ENCODE data around the gene FGF22. TPM values are rescaled to one million over a fixed set of nuclear protein-coding genes. Genes with fewer than 3 reads are reported as not detected.
"Not testable (repeated sequence)": the region's sequence is repeated elsewhere in the genome, so short reads cannot be mapped to it uniquely, and the experiment has no call there.

Gene FGF22
- total and polyA plus RNA-seq, 2 experiments from 2014 or later, result 0.70 TPM; not detected in 1

DNA sequence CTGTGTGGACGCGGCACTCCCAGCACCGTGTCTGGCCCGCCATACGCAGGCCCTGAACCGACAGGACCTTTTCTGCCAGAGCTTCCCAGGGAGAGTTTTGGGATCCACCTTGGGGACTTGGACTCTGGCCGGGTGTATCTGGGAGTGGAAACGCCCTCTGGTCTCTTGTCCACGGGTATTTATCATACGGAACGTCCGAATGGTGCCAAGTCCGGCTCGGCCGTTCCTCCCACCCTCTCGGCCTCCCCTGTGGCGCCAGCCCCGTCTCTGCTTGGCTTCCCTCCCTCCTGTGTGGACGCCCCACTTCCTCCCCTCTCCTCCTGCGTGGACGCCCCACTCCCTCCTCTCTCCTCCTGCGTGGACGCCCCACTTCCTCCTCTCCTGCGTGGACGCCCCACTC, 37.9 kb upstream of the FGF22 start:
- H3K36me3 ChIP-seq (replicated peaks; ENCODE audit: insufficient read depth, low read depth), result no peaks in the 10 kb centered on the region
- WGBS (ENCODE audit: low lambda C conversion rate, missing lambda C conversion rate), result 96% methylated on average over 10 of the region's 25 CpGs
- no peaks in the 10 kb centered on the region for H3K27me3 ChIP-seq
- no peaks in the 10 kb centered on the region for H4K20me1 ChIP-seq (ENCODE audit: insufficient read depth, poor library complexity, severe bottlenecking)
- no peak for DNase-seq (ENCODE audit: low spot score)
- H3K9me2 ChIP-seq (replicated peaks; ENCODE audit: insufficient read depth), result no peaks in the 10 kb centered on the region
- H3K4me1 ChIP-seq (ENCODE audit: insufficient read depth), result no peaks in the 10 kb centered on the region
- H3K9me3 ChIP-seq (ENCODE audit: low read depth), result no peaks in the 10 kb centered on the region
- no peak for TF ChIP-seq EZH2 (IDR thresholded peaks at IDR 0.05; ENCODE audit: borderline replicate concordance)
- TF ChIP-seq, protein P1, sequence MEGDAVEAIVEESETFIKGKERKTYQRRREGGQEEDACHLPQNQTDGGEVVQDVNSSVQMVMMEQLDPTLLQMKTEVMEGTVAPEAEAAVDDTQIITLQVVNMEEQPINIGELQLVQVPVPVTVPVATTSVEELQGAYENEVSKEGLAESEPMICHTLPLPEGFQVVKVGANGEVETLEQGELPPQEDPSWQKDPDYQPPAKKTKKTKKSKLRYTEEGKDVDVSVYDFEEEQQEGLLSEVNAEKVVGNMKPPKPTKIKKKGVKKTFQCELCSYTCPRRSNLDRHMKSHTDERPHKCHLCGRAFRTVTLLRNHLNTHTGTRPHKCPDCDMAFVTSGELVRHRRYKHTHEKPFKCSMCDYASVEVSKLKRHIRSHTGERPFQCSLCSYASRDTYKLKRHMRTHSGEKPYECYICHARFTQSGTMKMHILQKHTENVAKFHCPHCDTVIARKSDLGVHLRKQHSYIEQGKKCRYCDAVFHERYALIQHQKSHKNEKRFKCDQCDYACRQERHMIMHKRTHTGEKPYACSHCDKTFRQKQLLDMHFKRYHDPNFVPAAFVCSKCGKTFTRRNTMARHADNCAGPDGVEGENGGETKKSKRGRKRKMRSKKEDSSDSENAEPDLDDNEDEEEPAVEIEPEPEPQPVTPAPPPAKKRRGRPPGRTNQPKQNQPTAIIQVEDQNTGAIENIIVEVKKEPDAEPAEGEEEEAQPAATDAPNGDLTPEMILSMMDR (IDR thresholded peaks at IDR 0.05; ENCODE audit: poor library complexity), result no peak
- no peak for TF ChIP-seq EZH2phosphoT487 (IDR thresholded peaks at IDR 0.05; ENCODE audit: low read depth, severe bottlenecking, unreplicated experiment)
- H2AFZ ChIP-seq, result no peak overlapping the region
- no peak overlapping the region for H3K27ac ChIP-seq
- H3K4me2 ChIP-seq, result no peak overlapping the region
- no peaks in the 10 kb centered on the region for H3K79me2 ChIP-seq
- no peak overlapping the region for H3K4me3 ChIP-seq

DNA sequence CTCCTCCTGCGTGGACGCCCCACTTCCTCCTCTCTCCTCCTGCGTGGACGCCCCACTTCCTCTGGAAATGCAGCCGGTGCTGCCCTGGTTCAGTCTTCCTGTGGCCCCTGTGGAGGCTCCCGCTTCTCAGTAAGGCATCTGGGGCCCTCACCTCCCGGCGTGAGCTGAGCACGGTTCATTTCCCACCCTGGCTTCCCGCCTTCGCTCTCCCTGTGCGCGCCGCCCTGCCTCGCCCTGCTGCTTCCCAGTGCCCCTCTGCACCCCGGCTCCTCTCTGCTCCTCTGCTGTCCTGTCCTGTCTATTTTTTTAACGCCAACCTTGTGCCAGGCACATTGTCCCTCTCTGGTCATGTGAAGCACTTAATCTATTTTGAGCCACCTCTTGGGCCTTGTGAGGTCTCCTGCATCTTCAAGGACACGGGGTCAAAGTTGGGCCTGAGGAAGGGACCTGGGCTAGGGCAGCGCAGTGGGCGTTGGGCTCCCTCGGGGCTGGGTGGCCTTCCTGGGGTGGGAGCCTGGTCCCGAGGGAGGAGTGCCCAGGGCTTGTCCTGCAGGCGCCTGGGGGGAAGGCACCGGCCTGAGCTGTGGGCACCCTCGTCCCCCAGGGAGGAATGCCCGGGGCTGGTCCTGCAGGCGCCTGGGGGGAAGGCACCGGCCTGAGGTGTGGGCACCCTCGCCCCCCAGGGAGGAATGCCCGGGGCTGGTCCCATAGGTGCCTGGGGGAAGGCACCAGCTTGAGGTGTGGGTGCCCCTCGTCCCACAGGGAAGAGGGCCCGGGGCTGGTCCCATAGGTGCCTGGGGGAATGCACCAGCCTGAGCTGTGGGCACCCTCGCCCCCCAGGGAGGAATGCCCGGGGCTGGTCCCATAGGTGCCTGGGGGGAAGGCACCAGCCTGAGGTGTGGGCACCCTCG, 37.0 kb upstream of the FGF22 start:
- H2AFZ ChIP-seq, result no peak overlapping the region
- H3K36me3 ChIP-seq (replicated peaks; ENCODE audit: insufficient read depth, low read depth), result no peaks in the 10 kb centered on the region
- 96% methylated on average over 23 of the region's 35 CpGs for WGBS (ENCODE audit: low lambda C conversion rate, missing lambda C conversion rate)
- H3K4me2 ChIP-seq, result no peak overlapping the region
- TF ChIP-seq EZH2 (IDR thresholded peaks at IDR 0.05; ENCODE audit: borderline replicate concordance) (no peak), EZH2phosphoT487 (IDR thresholded peaks at IDR 0.05; ENCODE audit: low read depth, severe bottlenecking, unreplicated experiment) (no peak)
- TF ChIP-seq, protein P1 (IDR thresholded peaks at IDR 0.05; ENCODE audit: poor library complexity), result no peak
- H3K9me2 ChIP-seq (replicated peaks; ENCODE audit: insufficient read depth), result no peaks in the 10 kb centered on the region
- no peak overlapping the region for H3K4me3 ChIP-seq
- DNase-seq (ENCODE audit: low spot score), result no peak
- no peaks in the 10 kb centered on the region for H3K9me3 ChIP-seq (ENCODE audit: low read depth)
- H3K27me3 ChIP-seq, result no peaks in the 10 kb centered on the region
- no peak overlapping the region for H3K27ac ChIP-seq
- H4K20me1 ChIP-seq (ENCODE audit: insufficient read depth, poor library complexity, severe bottlenecking), result no peaks in the 10 kb centered on the region
- H3K79me2 ChIP-seq, result no peaks in the 10 kb centered on the region
- H3K4me1 ChIP-seq (ENCODE audit: insufficient read depth), result no peaks in the 10 kb centered on the region

DNA sequence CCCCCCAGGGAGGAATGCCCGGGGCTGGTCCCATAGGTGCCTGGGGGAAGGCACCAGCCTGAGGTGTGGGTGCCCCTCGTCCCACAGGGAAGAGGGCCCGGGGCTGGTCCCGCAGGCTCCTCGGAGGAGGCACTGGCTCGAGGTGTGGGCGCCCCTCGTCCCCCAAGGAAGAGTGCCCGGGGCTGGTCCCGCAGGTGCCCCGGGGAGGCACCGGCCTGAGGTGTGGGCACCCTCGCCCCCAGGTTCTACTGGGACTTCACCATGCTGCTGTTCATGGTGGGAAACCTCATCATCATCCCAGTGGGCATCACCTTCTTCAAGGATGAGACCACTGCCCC, 36.4 kb upstream of the FGF22 start:
- WGBS (ENCODE audit: low lambda C conversion rate, missing lambda C conversion rate), result 97% methylated on average over 10 of the region's 13 CpGs

DNA sequence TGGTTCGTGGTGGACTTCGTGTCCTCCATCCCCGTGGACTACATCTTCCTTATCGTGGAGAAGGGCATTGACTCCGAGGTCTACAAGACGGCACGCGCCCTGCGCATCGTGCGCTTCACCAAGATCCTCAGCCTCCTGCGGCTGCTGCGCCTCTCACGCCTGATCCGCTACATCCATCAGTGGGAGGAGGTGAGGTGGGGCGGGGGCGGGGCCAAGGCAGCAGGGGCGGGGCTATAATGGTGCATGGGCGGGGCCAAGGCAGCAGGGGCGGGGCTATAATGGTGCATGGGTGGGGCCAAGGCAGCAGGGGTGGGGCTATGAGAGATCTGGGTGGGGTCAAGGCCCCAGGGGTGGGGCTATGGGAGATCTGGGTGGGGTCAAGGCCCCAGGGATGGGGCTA, 35.9 kb upstream of the FGF22 start:
- H3K36me3 ChIP-seq (replicated peaks; ENCODE audit: insufficient read depth, low read depth); H2AFZ ChIP-seq; H3K9me2 ChIP-seq (replicated peaks; ENCODE audit: insufficient read depth); H3K9me3 ChIP-seq (ENCODE audit: low read depth); H3K4me2 ChIP-seq; H3K79me2 ChIP-seq; H3K4me1 ChIP-seq (ENCODE audit: insufficient read depth); H4K20me1 ChIP-seq (ENCODE audit: insufficient read depth, poor library complexity, severe bottlenecking); DNase-seq (ENCODE audit: low spot score); H3K27me3 ChIP-seq; H3K4me3 ChIP-seq; H3K27ac ChIP-seq: not testable (repeated sequence)
- WGBS (ENCODE audit: low lambda C conversion rate, missing lambda C conversion rate), result 98% methylated on average over 15 of the region's 20 CpGs

More for the DNA sequence above, 36.4 kb upstream of the FGF22 start:
- not testable (repeated sequence) for H3K9me2 ChIP-seq (replicated peaks; ENCODE audit: insufficient read depth); H3K27ac ChIP-seq; H2AFZ ChIP-seq; H3K4me1 ChIP-seq (ENCODE audit: insufficient read depth); H3K36me3 ChIP-seq (replicated peaks; ENCODE audit: insufficient read depth, low read depth); H4K20me1 ChIP-seq (ENCODE audit: insufficient read depth, poor library complexity, severe bottlenecking); DNase-seq (ENCODE audit: low spot score); H3K27me3 ChIP-seq; H3K4me3 ChIP-seq; H3K9me3 ChIP-seq (ENCODE audit: low read depth); H3K79me2 ChIP-seq; H3K4me2 ChIP-seq
